HepG2 (cell line): ENCODE data around the gene ABI3. TPM values are rescaled to one million over a fixed set of nuclear protein-coding genes. Genes with fewer than 3 reads are reported as not detected.

ENCODE experiments used
- KDM1A ChIP-seq: IDR thresholded peaks from 2 replicates; pipeline ENCODE4 v1.6.1; 2016; ENCODE audit warnings: missing compliant biosample characterization
- KDM4B ChIP-seq: sonication (generic); formaldehyde crosslinking; IDR thresholded peaks from 2 replicates; pipeline ENCODE4 v1.4.0; 2020; ENCODE audit warnings: missing genetic modification reagents
- NFKBIZ ChIP-seq: IDR thresholded peaks from 2 replicates; pipeline ENCODE4 v1.6.1; 2018; ENCODE audit warnings: missing genetic modification reagents, missing compliant biosample characterization
- PHF5A ChIP-seq: IDR thresholded peaks from one replicate; pipeline ENCODE4 v1.6.1; 2018; ENCODE audit warnings: low read depth, missing genetic modification reagents; ENCODE audit not compliant: unreplicated experiment
- PRMT3 ChIP-seq: sonication (generic); formaldehyde crosslinking; IDR thresholded peaks from 2 replicates; pipeline ENCODE4 v1.8.1; 2022; ENCODE audit warnings: low read depth, mild to moderate bottlenecking, moderate library complexity, missing genetic modification reagents, borderline replicate concordance
- TAF15 ChIP-seq: fragments of 200-400 bp; formaldehyde crosslinking; IDR thresholded peaks from one replicate; pipeline ENCODE4 v1.6.1; 2018; ENCODE audit warnings: mild to moderate bottlenecking, low read depth, low read length; ENCODE audit not compliant: poor library complexity, severe bottlenecking
- ZBTB38 ChIP-seq: sonication (generic); formaldehyde crosslinking; IDR thresholded peaks from 2 replicates; pipeline ENCODE4 v1.5.1; 2020; ENCODE audit warnings: mild to moderate bottlenecking, missing genetic modification reagents
- ZNF878 ChIP-seq: sonication (generic); formaldehyde crosslinking; IDR thresholded peaks from 2 replicates; pipeline ENCODE4 v1.8.1; 2023; ENCODE audit warnings: mild to moderate bottlenecking, missing genetic modification reagents, moderate library complexity
- ZSCAN29 ChIP-seq: sonication (generic); formaldehyde crosslinking; conservative IDR thresholded peaks from 2 replicates; pipeline ENCODE4 v1.4.0; 2020; ENCODE audit warnings: mild to moderate bottlenecking, missing genetic modification reagents
- polyA plus RNA-seq, 8 experiments: library from polyadenylated mRNA; depleted of rRNA in 3 of 8; stranded (reverse) in 7 of 8; unstranded in 1 of 8; fragments of >200 nt; fragmentation: Illumina TruSeq in 4 of 8; extraction: Trizol in 4 of 8; gene quantifications; 2 replicates each; pipeline versions ENCODE4 v1.2.1 to v1.2.3, GENCODE V29; 2011 to 2016; ENCODE audit warnings: low read depth in 4 of 8, missing spikeins in 1 of 8, mixed read lengths in 1 of 8; ENCODE audit not compliant: insufficient read depth in 1 of 8
- total RNA-seq, 5 experiments: library from RNA; depleted of rRNA; stranded (reverse); fragments of >200 nt; fragmentation: Illumina TruSeq; extraction: Trizol; gene quantifications; 2 replicates each; pipeline ENCODE4 v1.2.3, GENCODE V29; 2016; ENCODE audit warnings: low read depth in 1 of 5
- TF ChIP-seq, protein P1 (sequence below): sonication (generic); formaldehyde crosslinking; IDR thresholded peaks from 2 replicates; pipeline ENCODE4 v1.4.0; 2020; ENCODE audit warnings: low read depth, mild to moderate bottlenecking, missing genetic modification reagents
- TF ChIP-seq, protein P2 (sequence below): sonication (generic); formaldehyde crosslinking; IDR thresholded peaks from 2 replicates; pipeline ENCODE4 v1.4.0; 2020; ENCODE audit warnings: missing genetic modification reagents
- TF ChIP-seq, protein P3 (sequence below): sonication (generic); formaldehyde crosslinking; conservative IDR thresholded peaks from 2 replicates; pipeline ENCODE4 v1.4.0; 2020; ENCODE audit warnings: missing genetic modification reagents
- TF ChIP-seq, protein P4 (sequence below): sonication (generic); formaldehyde crosslinking; IDR thresholded peaks from 2 replicates; pipeline ENCODE4 v1.8.0; 2023; ENCODE audit warnings: mild to moderate bottlenecking, missing genetic modification reagents
- TF ChIP-seq, protein P5 (sequence below): sonication (generic); formaldehyde crosslinking; IDR thresholded peaks from 2 replicates; pipeline ENCODE4 v1.8.1; 2023; ENCODE audit warnings: mild to moderate bottlenecking, missing genetic modification reagents, borderline replicate concordance
- TF ChIP-seq, protein P6 (sequence below): sonication (generic); formaldehyde crosslinking; IDR thresholded peaks from 2 replicates; pipeline ENCODE4 v1.8.1; 2023; ENCODE audit warnings: missing genetic modification reagents, mild to moderate bottlenecking, borderline replicate concordance
- TF ChIP-seq, protein P7 (sequence below): sonication (generic); formaldehyde crosslinking; IDR thresholded peaks from 2 replicates; pipeline ENCODE4 v1.4.0; 2020; ENCODE audit warnings: low read depth, missing genetic modification reagents

The ABI3 gene
- total and polyA plus RNA-seq, 2 of the 13 experiments (the other 11 are each of a cell fraction or from before 2014, with no cell fraction given) = not detected

DNA sequence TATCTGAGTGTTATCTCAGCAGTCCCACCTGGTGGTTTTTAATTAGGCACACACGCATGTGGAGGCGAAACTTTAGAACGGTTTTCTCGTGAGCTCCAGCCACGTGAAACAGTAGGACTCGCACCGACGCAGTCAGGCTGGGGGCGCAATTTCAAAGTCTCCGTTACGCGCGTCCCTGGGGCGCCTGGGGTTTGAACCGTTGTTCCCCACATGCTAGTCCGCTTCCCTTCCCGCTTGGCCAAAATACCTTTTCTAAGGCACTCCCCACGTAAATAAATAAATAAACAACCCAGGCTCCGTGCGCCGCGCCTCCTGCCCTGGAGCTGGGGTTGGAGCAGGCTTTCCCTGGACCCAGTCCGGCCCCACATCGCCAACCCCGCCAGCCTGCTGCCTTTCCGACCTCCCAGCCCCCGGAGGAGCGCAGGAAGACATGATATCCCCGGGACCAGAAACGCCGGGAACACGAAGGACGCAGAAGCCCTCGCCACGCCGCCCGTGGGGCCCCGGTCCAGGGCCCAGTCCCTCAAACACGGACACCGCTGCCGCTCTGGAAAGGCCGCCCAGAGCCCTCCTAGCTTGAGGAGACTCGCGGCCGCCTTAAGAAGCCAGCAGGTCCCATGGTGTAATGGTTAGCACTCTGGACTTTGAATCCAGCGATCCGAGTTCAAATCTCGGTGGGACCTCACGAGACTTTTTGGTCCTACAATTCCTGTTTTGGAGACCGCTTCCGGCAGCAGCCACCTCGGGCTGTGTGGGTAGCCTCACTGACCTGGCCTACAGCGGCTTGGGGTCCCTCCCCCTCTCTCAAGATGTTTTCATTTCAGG is 18.4 kb upstream of the ABI3 start (continued):
- TF ChIP-seq, protein P1, sequence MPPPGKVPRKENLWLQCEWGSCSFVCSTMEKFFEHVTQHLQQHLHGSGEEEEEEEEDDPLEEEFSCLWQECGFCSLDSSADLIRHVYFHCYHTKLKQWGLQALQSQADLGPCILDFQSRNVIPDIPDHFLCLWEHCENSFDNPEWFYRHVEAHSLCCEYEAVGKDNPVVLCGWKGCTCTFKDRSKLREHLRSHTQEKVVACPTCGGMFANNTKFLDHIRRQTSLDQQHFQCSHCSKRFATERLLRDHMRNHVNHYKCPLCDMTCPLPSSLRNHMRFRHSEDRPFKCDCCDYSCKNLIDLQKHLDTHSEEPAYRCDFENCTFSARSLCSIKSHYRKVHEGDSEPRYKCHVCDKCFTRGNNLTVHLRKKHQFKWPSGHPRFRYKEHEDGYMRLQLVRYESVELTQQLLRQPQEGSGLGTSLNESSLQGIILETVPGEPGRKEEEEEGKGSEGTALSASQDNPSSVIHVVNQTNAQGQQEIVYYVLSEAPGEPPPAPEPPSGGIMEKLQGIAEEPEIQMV (CRISPR knock-in tag) = peak; percentile 80; the same call in 1 of the 2 replicates
- TF ChIP-seq, protein P2, sequence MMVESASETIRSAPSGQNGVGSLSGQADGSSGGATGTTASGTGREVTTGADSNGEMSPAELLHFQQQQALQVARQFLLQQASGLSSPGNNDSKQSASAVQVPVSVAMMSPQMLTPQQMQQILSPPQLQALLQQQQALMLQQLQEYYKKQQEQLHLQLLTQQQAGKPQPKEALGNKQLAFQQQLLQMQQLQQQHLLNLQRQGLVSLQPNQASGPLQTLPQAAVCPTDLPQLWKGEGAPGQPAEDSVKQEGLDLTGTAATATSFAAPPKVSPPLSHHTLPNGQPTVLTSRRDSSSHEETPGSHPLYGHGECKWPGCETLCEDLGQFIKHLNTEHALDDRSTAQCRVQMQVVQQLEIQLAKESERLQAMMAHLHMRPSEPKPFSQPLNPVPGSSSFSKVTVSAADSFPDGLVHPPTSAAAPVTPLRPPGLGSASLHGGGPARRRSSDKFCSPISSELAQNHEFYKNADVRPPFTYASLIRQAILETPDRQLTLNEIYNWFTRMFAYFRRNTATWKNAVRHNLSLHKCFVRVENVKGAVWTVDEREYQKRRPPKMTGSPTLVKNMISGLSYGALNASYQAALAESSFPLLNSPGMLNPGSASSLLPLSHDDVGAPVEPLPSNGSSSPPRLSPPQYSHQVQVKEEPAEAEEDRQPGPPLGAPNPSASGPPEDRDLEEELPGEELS (CRISPR knock-in tag) = peak; percentile 69
- TF ChIP-seq, protein P3, sequence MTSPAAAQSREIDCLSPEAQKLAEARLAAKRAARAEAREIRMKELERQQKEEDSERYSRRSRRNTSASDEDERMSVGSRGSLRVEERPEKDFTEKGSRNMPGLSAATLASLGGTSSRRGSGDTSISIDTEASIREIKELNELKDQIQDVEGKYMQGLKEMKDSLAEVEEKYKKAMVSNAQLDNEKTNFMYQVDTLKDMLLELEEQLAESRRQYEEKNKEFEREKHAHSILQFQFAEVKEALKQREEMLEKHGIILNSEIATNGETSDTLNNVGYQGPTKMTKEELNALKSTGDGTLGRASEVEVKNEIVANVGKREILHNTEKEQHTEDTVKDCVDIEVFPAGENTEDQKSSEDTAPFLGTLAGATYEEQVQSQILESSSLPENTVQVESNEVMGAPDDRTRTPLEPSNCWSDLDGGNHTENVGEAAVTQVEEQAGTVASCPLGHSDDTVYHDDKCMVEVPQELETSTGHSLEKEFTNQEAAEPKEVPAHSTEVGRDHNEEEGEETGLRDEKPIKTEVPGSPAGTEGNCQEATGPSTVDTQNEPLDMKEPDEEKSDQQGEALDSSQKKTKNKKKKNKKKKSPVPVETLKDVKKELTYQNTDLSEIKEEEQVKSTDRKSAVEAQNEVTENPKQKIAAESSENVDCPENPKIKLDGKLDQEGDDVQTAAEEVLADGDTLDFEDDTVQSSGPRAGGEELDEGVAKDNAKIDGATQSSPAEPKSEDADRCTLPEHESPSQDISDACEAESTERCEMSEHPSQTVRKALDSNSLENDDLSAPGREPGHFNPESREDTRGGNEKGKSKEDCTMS (CRISPR knock-in tag) = no peak
- TF ChIP-seq, protein P4, sequence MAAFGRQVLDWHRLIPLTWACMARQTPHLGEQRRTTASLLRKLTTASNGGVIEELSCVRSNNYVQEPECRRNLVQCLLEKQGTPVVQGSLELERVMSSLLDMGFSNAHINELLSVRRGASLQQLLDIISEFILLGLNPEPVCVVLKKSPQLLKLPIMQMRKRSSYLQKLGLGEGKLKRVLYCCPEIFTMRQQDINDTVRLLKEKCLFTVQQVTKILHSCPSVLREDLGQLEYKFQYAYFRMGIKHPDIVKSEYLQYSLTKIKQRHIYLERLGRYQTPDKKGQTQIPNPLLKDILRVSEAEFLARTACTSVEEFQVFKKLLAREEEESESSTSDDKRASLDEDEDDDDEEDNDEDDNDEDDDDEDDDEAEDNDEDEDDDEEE (CRISPR knock-in tag) = no peak
- no peak; the same call in 1 of the 2 replicates for TF ChIP-seq KDM1A
- TF ChIP-seq ZNF878 (CRISPR knock-in tag) = peak; percentile 98; the same call in 1 of the 2 replicates
- peak; percentile 43 for TF ChIP-seq ZBTB38 (CRISPR knock-in tag)
- TF ChIP-seq, protein P5, sequence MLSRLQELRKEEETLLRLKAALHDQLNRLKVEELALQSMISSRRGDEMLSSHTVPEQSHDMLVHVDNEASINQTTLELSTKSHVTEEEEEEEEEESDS (CRISPR knock-in tag) = peak; percentile 95; the same call in 1 of the 2 replicates
- peak; percentile 81; the same call in 1 of the 2 replicates for TF ChIP-seq PRMT3
- TF ChIP-seq PHF5A (CRISPR knock-in tag) = no peak
- TF ChIP-seq NFKBIZ (CRISPR knock-in tag) = peak; percentile 33
- peak; percentile 93 for TF ChIP-seq ZSCAN29 (CRISPR knock-in tag)
- TF ChIP-seq TAF15 = no peak
- TF ChIP-seq KDM4B (CRISPR knock-in tag) = peak; percentile 48; the same call in 1 of the 2 replicates
- TF ChIP-seq, protein P6, sequence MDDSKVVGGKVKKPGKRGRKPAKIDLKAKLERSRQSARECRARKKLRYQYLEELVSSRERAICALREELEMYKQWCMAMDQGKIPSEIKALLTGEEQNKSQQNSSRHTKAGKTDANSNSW = peak; percentile 95
- TF ChIP-seq, protein P7, sequence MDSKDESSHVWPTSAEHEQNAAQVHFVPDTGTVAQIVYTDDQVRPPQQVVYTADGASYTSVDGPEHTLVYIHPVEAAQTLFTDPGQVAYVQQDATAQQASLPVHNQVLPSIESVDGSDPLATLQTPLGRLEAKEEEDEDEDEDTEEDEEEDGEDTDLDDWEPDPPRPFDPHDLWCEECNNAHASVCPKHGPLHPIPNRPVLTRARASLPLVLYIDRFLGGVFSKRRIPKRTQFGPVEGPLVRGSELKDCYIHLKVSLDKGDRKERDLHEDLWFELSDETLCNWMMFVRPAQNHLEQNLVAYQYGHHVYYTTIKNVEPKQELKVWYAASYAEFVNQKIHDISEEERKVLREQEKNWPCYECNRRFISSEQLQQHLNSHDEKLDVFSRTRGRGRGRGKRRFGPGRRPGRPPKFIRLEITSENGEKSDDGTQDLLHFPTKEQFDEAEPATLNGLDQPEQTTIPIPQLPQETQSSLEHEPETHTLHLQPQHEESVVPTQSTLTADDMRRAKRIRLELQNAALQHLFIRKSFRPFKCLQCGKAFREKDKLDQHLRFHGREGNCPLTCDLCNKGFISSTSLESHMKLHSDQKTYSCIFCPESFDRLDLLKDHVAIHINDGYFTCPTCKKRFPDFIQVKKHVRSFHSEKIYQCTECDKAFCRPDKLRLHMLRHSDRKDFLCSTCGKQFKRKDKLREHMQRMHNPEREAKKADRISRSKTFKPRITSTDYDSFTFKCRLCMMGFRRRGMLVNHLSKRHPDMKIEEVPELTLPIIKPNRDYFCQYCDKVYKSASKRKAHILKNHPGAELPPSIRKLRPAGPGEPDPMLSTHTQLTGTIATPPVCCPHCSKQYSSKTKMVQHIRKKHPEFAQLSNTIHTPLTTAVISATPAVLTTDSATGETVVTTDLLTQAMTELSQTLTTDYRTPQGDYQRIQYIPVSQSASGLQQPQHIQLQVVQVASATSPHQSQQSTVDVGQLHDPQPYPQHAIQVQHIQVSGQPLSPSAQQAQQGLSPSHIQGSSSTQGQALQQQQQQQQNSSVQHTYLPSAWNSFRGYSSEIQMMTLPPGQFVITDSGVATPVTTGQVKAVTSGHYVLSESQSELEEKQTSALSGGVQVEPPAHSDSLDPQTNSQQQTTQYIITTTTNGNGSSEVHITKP = peak; percentile 84
